HCT116 (cell line): ENCODE data around the gene FAM13A. TPM values are rescaled to one million over a fixed set of nuclear protein-coding genes. Genes with fewer than 3 reads are reported as not detected.

Experiments used
- ATAC-seq: fragments of 200-7000 bp; cut with Tn5 transposase; 2 replicates; pipeline ENCODE4 v1.9.1; 2020; ENCODE audit warnings: mild to moderate bottlenecking, moderate library complexity
- BruUV-seq: library from RNA; stranded (reverse); fragments of 400-500 nt; replicated peaks from 2 replicates; lab custom pipeline; 2021; lab: Mats Ljungman, UMichigan
- CTCF ChIA-PET: fragments of 300-600 bp; sonication (Branson Sonifier 250); formaldehyde crosslinking; loops from one replicate; lab custom pipeline; 2021; ENCODE audit warnings: antibody characterized with exemption; lab: Charles Lee
- POLR2A ChIA-PET: fragments of 300-600, 350-600 bp; sonication (Branson Sonifier 250); formaldehyde crosslinking; loops from one replicate; lab custom pipeline; 2021; ENCODE audit warnings: antibody characterized with exemption; lab: Charles Lee
- RAD21 ChIA-PET, 2 experiments: fragments of 300-600 bp; sonication (Branson Sonifier 250); formaldehyde crosslinking; loops; one replicate each; lab custom pipeline; 2023; ENCODE audit warnings: low total read pairs in 2 of 2; ENCODE audit not compliant: uncharacterized antibody in 2 of 2, unreplicated experiment in 2 of 2, low non-redundant PET in 1 of 2; lab: Charles Lee
- DNase-seq: peaks from one replicate; pipeline ENCODE4 v3.0.0-alpha.2; 2010; ENCODE audit warnings: low read depth, low spot score
- H2AFZ ChIP-seq: fragments of 200-600 bp; shearing (Covaris generic), sonication (generic); 2 replicates; pipeline ENCODE4 v1.6.1; 2017; ENCODE audit warnings: low read depth, mixed run types, mixed read lengths, antibody characterized with exemption, low read length; ENCODE audit not compliant: poor library complexity, severe bottlenecking
- H3K27ac ChIP-seq: 2 replicates; pipeline ENCODE4 v1.5.1; 2012; ENCODE audit warnings: low read depth, low read length
- H3K27me3 ChIP-seq: fragments of 200-600 bp; sonication (generic); 2 replicates; pipeline ENCODE4 v1.6.1; 2016; ENCODE audit warnings: mixed run types, low read length, mixed read lengths; ENCODE audit not compliant: insufficient read depth
- H3K36me3 ChIP-seq, 2 experiments: fragments of 200-500 bp in 1 of 2; fragments of 200-600 bp in 1 of 2; sonication (Bioruptor generic) in 1 of 2; sonication (generic) in 1 of 2; 2 replicates each; pipeline versions ENCODE4 v1.5.1 to v1.6.1; 2014 to 2016; ENCODE audit warnings: low read length in 2 of 2, inconsistent platforms in 1 of 2, mixed read lengths in 1 of 2, mixed run types in 1 of 2; ENCODE audit not compliant: insufficient read depth in 2 of 2, control insufficient read depth in 1 of 2
- H3K4me1 ChIP-seq, 2 experiments: fragments of 200-600 bp in 1 of 2; sonication (generic) in 1 of 2; 2 replicates each; pipeline versions ENCODE4 v1.5.1 to v1.6.1; 2012 to 2017; ENCODE audit warnings: low read length in 2 of 2, inconsistent platforms in 1 of 2, mild to moderate bottlenecking in 1 of 2, mixed read lengths in 1 of 2, mixed run types in 1 of 2, moderate library complexity in 1 of 2; ENCODE audit not compliant: insufficient read depth in 2 of 2, control insufficient read depth in 1 of 2
- H3K4me2 ChIP-seq: fragments of 200-600 bp; sonication (generic); 2 replicates; pipeline ENCODE4 v1.6.1; 2017; ENCODE audit warnings: mixed run types, low read length, mixed read lengths
- H3K4me3 ChIP-seq, 2 experiments: fragments of 200-600 bp in 1 of 2; sonication (generic) in 1 of 2; replicated peaks in 1 of 2; 2 replicates each; pipeline ENCODE4 v1.5.1; 2011 to 2016; ENCODE audit warnings: low read length in 2 of 2, control low read depth in 1 of 2, low read depth in 1 of 2, mild to moderate bottlenecking in 1 of 2, mixed read lengths in 1 of 2, mixed run types in 1 of 2
- H3K79me2 ChIP-seq: fragments of 200-600 bp; sonication (generic); 2 replicates; pipeline ENCODE4 v1.6.1; 2017; ENCODE audit warnings: mild to moderate bottlenecking, mixed run types, low read length, moderate library complexity, mixed read lengths; ENCODE audit not compliant: insufficient read depth
- H3K9ac ChIP-seq: fragments of 200-600 bp; sonication (generic); 2 replicates; pipeline ENCODE4 v1.6.1; 2016; ENCODE audit warnings: low read length, mixed read lengths
- H3K9me2 ChIP-seq: fragments of 200-600 bp; sonication (generic), shearing (Covaris generic); 2 replicates; pipeline ENCODE4 v1.6.1; 2017; ENCODE audit warnings: mixed run types, mild to moderate bottlenecking, moderate library complexity; ENCODE audit not compliant: insufficient read depth
- H3K9me3 ChIP-seq, 2 experiments: fragments of 200-500 bp in 1 of 2; fragments of 200-600 bp in 1 of 2; sonication (Bioruptor generic) in 1 of 2; sonication (generic) in 1 of 2; 2 replicates each; pipeline ENCODE4 v1.6.1; 2014 to 2017; ENCODE audit warnings: low read length in 2 of 2, mixed read lengths in 2 of 2, inconsistent platforms in 1 of 2, low read depth in 1 of 2, mild to moderate bottlenecking in 1 of 2, mixed run types in 1 of 2, moderate library complexity in 1 of 2; ENCODE audit not compliant: control insufficient read depth in 1 of 2, insufficient read depth in 1 of 2
- H4K20me1 ChIP-seq: fragments of 200-600 bp; sonication (generic), shearing (Covaris generic); 2 replicates; pipeline ENCODE4 v1.6.1; 2017; ENCODE audit warnings: mixed run types, mild to moderate bottlenecking, moderate library complexity; ENCODE audit not compliant: insufficient read depth
- CTCF ChIP-seq, 3 experiments: fragments of 200-600 bp in 1 of 3; sonication (generic) in 1 of 3; IDR thresholded peaks in 2 of 3; conservative IDR thresholded peaks in 1 of 3; 2 replicates each; pipeline ENCODE4 v1.5.1; 2012 to 2017; ENCODE audit warnings: low read depth in 2 of 3, low read length in 2 of 3, antibody characterized with exemption in 1 of 3, borderline replicate concordance in 1 of 3, control low read depth in 1 of 3, mild to moderate bottlenecking in 1 of 3, mixed read lengths in 1 of 3, mixed run types in 1 of 3, moderate library complexity in 1 of 3; ENCODE audit not compliant: insufficient read depth in 1 of 3
- MAX ChIP-seq: IDR thresholded peaks from 2 replicates; pipeline ENCODE4 v1.6.1; 2012
- POLR2A ChIP-seq: IDR thresholded peaks from 2 replicates; pipeline ENCODE4 v1.7.0; 2011; ENCODE audit warnings: borderline replicate concordance; ENCODE audit not compliant: insufficient read depth, insufficient read length; ENCODE audit errors: extremely low read depth
- RAD21 ChIP-seq: IDR thresholded peaks from 2 replicates; pipeline ENCODE4 v1.6.1; 2012; ENCODE audit warnings: low read depth, mild to moderate bottlenecking
- ZFX ChIP-seq: fragments of 450-650 bp; IDR thresholded peaks from 2 replicates; pipeline ENCODE4 v1.6.1; 2017
- intact Hi-C: fragments of 100-400 bp; cut with micrococcal nuclease; formaldehyde crosslinking; loops from 2 replicates; pipeline ENCODE4 v1.10.0; 2022
- total RNA-seq: library from RNA; stranded (reverse); gene quantifications from one replicate; pipeline ENCODE4 v1.2.1, GENCODE V29; 2021; ENCODE audit not compliant: unreplicated experiment

The FAM13A gene
- total RNA-seq, 1 experiment from 2014 or later = 17.2 TPM

- Histone ChIP-seq H3K9me3 (no peaks in the 10 kb centered on the region), H2AFZ (no peak overlapping the region), H3K79me2 (no peaks in the 10 kb centered on the region), H3K4me3 (no peak overlapping the region), H4K20me1 (no peaks in the 10 kb centered on the region), H3K4me2 (no peak overlapping the region), H3K27ac (no peak overlapping the region), H3K4me1 (no peaks in the 10 kb centered on the region), H3K36me3 (no peaks in the 10 kb centered on the region), H3K9ac (no peak overlapping the region), H3K27me3 (no peaks in the 10 kb centered on the region), H3K9me2 (no peaks in the 10 kb centered on the region)
- ATAC-seq (no peak), DNase-seq (no peak)
- intact Hi-C loops = no loop called here
- POLR2A ChIA-PET = no interaction called here
- BruUV-seq = no TSS peak
- CTCF ChIA-PET = no interaction called here
- RAD21 ChIA-PET = no interaction called here
- no peak for TF ChIP-seq MAX
- TF ChIP-seq CTCF (IDR thresholded peaks at IDR 0.05 in 2 of 3, conservative IDR thresholded peaks at IDR 0.05 in 1 of 3; ENCODE audit: borderline replicate concordance in 1 of 3, insufficient read depth in 1 of 3, low read depth in 2 of 3, low read length in 2 of 3) = peak in 1 of 3 experiments; percentile 14; a peak in 1 of 6 replicates
- TF ChIP-seq RAD21 = peak; percentile 19; the same call in 1 of the 2 replicates
- TF ChIP-seq ZFX = no peak
- TF ChIP-seq, all 23 proteins: peak for 2
Measured at GRCh38 chr4:88802138-88802537, 254.8 kb downstream of the FAM13A start.

GRCh38 chr4:88799900-88800299 is 257.1 kb downstream of the FAM13A start:
- Histone ChIP-seq H3K4me1 (no peaks in the 10 kb centered on the region), H3K9me2 (no peaks in the 10 kb centered on the region), H4K20me1 (no peaks in the 10 kb centered on the region), H2AFZ (no peak overlapping the region), H3K4me3 (no peak overlapping the region), H3K27me3 (no peaks in the 10 kb centered on the region), H3K36me3 (no peaks in the 10 kb centered on the region), H3K79me2 (no peaks in the 10 kb centered on the region), H3K9me3 (no peaks in the 10 kb centered on the region), H3K27ac (no peak overlapping the region), H3K4me2 (no peak overlapping the region), H3K9ac (no peak overlapping the region)
- ATAC-seq (no peak), DNase-seq (no peak)
- intact Hi-C loops = no loop called here
- no peak for TF ChIP-seq POLR2A
- ChIA-PET CTCF (no interaction called here), RAD21 (no interaction called here), POLR2A (no interaction called here)
- no TSS peak for BruUV-seq
